HG03103 (cell line): ENCODE measurements around the gene PRELID3B.

ENCODE experiments used
- ATAC-seq: cut with Tn5 transposase; IDR thresholded peaks from one replicate; pipeline ENCODE4 v1.9.1; 2021; ENCODE audit warnings: low read depth; ENCODE audit not compliant: unreplicated experiment

The PRELID3B gene

DNA sequence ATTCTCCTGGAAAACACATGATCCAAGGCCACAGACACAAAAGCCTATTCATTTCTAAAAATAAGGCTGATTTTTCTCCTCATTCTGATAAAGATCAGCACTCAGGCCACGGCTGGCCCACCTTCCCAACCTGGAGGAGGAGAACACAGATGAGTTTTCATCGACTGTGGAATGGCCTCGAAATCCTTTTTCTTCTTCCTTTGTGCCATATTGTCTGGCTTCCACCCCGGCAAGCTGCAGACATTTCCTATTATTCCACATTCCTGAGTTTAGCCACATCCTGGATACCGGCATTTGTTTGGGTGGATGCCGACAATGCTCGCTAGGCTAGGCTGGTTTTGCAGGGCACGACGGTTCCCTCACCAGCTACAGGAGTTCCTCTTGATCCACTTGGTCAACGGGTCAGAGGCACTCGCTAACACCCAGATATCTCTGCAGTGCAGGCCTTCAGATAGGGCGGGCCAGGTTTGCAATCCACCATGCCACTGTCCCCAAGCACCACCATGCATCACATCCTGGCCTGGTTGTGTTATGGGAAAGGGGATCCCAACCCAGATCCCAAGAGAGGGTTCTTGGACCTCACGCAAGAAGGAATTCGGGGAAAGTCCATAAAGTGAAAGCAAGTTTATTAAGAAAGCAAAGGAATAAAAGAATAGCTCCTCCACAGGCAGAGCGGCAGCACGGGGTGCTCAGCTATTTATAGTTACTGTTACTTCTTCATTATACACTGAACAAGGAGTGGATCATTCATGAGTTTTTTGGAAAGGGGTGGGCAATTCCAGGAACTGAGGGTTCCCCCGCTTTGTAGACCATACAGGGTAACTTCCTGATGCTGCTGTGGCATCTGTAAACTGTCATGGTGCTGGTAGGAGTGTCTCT lies 31.4 kb downstream of the PRELID3B start:
- no peak for ATAC-seq

- ATAC-seq, result no peak
Measured at GRCh38 chr20:59010321-59010994, 32.1 kb downstream of the PRELID3B start.

GRCh38 chr20:59008715-59009336 lies 33.8 kb downstream of the PRELID3B start:
- ATAC-seq, result no peak

DNA sequence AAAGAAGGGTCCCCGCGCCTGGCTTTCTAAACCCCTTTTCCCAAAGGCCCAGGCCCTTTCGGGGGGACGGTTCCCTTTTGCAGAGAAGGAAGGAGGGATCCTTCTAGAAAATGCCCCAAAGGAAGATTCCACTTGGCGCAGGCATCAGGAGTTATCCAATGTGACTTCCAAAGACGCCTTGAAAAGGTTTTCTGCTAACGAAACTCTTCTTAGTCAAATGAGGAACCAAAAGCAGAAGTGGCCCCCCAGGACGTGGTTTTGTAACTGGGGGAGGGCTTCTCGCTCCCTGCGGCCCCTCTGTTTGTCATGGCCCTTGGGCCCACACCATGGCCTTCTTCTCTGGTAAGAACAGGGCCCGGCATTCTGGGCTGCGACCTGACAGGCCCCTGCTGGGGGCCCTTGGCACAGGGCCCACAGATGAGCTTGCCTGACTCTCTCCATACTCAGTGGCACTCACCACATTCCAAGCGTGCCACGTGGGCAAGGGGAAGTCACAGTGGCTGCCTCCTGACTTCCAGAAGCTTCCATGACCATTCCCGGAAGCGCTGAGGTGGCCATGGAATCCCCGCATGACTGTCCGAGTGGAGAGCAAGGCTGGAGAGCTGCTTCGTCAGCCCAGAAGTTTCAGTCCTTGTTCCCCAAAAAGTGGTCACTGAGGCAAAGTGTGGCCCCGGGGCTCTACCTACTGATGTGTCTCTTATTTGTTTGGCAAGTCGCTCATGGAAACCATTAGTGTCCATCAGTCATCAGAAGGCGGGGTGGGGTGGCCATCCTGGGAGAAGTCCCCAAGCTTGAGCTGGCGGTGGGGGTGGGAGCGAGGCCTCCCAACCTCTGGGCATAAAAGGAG lies 34.7 kb downstream of the PRELID3B start:
- peak; percentile 29 for ATAC-seq

GRCh38 chr20:59006864-59007664 lies 35.5 kb downstream of the PRELID3B start, which contains the start of gene CTSZ:
TSS of gene CTSZ (minus strand) at chr20:59007254. CDS start at chr20:59007128, 126 bp downstream.
- ATAC-seq, result no peak

DNA sequence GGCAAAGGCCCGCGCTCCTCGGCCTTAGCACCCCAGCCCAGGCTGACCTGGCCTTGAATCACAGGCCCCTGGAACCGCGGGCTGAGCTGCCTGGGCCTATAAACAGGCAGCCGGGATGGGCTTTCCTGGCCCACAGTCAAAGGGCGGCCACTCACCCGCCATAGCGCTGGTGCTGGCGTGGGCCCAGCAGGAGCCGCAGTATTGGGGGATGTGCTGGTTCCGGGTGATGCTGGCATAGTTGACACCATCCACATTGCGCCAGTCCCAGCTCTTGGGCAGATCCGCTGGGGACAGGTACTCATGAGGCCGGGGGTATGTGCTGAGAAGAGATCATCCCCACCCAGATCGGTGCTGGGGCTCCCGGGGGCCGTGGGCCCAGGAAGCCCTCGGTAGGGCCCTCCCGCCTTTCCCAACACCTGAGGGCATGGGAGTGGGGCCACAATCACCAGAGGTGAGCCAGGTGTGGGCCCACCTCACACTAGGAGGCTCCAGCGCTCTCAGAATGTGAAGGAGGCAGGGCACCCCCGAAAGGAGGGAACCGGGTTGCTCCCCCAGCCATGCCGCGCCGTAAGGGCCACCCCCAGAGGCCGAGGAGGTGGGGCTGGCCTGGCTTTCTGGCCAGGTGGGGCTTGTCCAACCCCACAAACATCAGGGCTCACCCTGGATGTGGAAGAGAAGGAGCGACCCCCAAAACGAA lies 36.3 kb downstream of the PRELID3B start:
- ATAC-seq, result no peak

DNA sequence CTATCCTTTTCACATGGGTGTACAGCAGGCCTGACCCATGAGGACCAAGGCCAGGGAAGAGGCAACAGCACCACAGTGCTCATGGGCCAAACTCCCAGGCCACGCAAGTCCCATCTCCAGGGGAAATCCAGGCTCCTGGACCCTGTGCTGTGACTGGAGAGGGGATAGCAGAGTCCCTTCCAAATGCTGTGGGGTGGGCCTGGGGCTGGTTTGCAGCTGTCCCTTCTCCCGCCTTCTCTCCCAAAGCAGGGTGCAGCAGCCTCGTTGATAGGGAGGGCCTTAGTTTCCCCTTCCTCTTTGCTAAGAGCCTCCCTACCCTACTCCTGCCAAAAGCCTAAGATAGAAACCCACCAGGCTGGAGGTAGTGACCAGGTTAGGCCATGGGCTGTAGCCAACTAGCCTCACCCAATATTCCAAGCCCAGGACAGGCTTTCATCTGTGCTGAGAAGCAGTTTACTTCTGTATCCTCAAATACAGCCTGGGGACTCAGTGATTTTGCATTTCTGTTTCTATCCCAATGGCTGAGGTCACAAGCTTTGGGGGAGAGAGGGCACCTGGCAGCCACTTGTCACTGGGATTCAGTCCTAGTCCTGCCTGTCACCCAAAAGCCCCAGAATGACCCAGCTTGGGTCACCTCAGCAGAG lies 36.9 kb downstream of the PRELID3B start:
- no peak for ATAC-seq

DNA sequence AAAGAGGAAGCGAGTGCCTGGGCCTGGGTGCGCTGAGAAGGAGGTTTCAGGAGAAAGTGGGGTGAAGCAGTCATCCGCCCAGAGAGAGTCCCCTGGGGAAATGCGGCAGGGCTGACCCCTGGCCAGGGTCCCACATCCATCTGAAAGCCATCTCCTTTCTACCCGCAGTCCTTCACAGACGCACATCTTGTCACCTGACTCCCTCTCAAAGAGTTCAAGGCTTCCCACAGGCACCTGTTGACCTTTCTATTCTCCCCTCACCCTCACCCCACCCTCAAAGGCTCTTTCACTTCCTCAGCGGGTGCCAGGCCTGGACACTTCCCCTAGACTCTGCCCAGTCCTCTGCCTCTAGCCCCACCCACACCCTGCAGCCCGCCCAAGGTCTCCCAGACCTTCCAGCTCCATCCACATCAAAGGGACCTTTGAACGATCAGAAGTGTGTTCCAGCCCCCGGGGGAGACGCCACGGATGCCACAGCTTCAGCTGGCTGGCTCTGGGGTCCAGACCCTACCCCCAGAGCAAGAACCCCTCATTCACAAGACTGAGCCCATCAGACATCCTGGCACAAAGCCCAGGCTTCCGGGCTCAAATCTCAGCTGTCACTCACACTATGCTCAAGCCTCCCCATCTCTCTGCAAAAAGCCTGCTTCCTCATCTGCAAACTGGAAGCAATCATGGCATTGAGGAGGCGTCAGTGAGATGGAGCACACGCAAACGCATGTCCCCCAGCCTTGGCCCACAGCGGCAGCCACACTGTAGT lies 37.6 kb downstream of the PRELID3B start:
- ATAC-seq, result peak; percentile 44

- no peak for ATAC-seq
Measured at GRCh38 chr20:59004493-59004762, 38.2 kb downstream of the PRELID3B start.

DNA sequence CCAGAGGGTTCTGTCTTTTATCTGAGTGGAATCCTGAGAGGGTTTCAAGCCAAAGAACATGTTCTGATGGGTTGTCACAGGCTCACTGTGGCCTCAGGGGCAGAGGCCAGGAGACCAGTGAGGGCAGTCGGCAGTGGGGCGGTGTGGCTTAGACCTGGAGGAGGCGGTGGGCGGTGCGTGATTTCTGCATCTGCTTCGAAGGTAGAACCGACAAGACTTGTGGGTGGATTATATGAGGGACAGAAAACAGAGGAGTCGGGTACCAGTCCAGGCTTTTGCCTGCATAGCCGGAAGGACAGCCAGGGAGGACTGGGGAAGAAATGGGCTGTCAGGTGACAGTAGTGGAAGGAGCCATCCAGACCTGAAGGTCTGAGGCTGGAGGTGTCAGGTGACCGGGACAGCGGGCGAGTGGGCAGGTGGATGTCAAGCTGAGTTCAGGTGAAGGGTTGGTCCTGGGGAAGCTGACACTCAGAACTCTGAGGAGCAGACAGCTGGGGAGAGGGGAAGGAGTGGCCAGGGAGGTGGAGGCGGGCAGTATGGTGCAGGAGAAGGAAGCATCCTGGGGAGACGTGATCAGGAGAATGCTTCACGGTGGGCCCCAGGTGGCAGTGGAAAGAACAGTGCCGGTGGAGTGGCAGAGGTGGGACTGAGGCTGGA lies 38.6 kb downstream of the PRELID3B start:
- no peak for ATAC-seq

DNA sequence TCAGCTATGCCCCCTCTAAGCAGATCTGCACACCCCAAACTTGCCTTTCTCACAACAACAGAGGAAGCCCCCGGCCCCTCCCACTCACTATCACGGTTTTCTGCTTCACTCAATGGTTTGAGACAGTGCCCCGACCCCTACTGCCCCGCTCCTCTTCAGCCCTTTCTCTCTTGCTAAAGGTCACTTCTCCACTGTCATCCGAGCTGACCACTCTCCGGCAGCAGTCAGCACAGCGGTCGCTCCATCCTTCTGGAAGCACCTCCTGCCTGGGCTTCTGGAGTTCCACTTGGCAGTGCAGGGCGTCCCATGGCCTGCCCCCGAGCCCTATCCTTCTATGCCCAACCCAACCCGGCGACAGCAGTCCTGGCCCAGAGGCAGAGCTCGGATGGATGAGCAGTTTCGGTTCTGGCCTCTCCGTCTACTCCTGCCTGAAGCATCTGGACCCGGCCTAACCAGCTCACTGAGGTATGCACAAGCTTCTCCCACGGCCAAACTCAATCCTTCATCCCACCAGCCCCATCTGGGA lies 39.6 kb downstream of the PRELID3B start:
- ATAC-seq, result no peak

DNA sequence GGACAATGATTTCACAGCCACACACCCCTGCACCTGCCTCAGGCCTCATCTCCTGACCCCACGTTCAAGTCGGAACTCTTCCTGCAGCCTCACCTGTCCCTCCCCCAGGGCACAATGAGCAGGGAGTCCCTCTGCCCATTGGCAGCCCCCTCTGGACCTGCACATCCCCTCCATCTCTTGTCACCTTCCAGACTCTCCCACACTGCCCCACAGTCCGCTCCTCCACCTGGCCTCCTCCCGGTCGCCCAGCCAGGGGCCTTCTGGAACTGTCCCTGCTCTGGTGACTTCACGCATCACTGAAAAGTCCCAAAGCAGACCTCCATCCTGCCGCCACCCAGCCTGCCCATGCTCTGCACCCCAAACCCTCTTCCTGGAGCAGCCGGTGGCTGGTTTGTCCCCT lies 40.2 kb downstream of the PRELID3B start:
- no peak for ATAC-seq

DNA sequence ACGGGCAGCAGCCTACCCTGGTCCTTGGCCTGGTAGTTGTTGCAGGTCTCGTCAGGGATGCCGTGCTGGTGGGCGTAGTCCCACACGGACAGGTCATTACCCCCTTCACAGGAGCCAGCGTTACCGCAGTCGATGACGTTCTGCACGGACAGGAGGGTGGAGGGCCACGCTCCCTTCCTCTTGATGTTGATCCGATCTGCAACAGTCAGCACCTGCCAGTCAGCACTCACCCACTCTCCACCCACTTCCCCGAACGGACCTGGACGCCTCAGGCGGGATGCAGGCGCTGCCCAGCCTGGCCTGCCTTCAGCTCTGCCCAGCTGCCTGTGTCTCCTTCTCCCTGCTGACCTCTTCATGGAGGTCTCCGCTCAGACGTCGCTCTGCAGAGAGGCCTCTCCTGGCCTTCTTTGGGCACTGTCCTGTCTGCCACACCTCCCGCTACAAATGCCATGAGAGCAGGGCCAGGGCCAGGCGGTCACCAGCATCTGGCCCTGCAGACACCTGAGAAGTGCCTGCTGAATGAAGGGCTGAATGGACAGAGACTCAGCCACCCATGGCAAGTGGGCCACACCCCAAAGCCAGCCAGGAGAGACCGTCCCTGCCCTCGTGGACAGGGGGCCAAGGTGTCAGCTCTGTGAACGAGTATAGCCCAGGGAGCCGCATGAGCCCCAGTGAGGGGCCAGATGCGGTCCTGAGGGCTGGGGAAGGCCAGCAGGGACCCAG lies 41.0 kb downstream of the PRELID3B start:
- no peak for ATAC-seq

GRCh38 chr20:59001068-59001448 lies 41.5 kb downstream of the PRELID3B start:
- ATAC-seq, result no peak

- ATAC-seq, result no peak
Measured at GRCh38 chr20:59000326-59000725, 42.3 kb downstream of the PRELID3B start.

DNA sequence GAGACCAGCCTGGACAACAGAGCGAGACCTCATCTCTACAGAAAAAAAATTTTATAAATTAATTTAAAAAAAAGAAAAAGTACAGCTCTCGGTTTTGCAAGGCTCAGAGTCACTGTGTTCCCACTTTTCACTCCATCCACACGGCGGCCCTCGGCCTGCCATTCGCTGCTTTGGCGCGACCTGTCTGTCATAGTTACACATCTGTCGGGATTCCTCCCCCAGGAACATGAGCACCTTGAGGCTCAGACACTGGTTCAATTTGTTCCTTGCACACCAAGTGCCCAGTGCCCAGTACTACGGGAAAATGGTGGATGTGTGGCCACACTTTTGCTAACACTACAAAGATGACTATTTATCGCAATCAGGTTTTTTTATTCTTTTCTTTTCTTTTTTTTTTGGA lies 43.9 kb downstream of the PRELID3B start:
- no peak for ATAC-seq
